GM12872 (cell line): ENCODE measurements around the gene ENHO.

ENCODE experiments used
- CTCF ChIP-seq: IDR thresholded peaks from 3 replicates; pipeline ENCODE4 v1.5.1; 2011; ENCODE audit warnings: low read depth, mild to moderate bottlenecking, low read length, moderate library complexity; ENCODE audit not compliant: insufficient read depth

The ENHO gene

GRCh38 chr9:34545497-34545896, 22.7 kb upstream of the ENHO start:
- TF ChIP-seq CTCF: no peak

DNA sequence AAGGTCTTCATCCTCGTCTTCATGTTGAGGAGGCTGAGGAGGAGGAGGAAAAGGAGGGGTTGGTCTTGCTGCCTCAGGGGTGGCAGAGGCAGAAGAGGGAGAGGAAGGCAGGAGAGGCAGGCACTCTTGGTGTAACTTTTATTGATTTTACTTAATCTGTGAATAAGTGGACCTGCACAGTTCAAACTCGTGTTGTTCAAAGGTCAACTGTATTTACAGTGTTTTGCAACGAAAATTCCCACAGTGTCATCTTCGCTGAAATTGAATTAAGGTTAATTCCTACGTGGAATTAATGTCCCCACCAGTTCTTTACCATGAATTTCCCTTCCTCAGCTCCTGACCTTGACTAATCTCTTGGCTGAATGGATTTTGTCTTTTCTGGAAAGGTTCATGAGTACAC, 21.2 kb upstream of the ENHO start:
- no peak for TF ChIP-seq CTCF

DNA sequence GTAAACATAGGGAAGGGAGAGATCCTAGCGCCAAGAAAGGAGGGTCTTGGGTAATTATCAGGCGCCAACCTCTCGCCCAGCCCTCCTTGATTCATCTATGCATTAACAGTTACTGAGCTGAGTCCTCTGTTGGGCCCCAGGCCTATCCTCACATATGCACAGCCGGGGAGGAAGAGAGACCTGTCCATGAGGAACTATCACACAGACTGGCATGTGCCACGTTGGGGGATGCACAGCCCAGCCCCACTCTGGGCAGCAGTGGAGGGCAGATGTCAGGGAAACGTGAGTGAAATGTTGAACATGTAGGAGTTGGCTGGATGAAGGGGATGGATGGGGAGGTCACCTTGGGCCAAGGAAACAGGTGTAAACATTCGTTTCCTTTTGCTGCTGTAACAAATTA, 18.8 kb upstream of the ENHO start:
- TF ChIP-seq CTCF: no peak

GRCh38 chr9:34540827-34541226, 18.0 kb upstream of the ENHO start:
- TF ChIP-seq CTCF: no peak

- no peak for TF ChIP-seq CTCF
Measured at GRCh38 chr9:34536685-34537084, 13.9 kb upstream of the ENHO start.

DNA sequence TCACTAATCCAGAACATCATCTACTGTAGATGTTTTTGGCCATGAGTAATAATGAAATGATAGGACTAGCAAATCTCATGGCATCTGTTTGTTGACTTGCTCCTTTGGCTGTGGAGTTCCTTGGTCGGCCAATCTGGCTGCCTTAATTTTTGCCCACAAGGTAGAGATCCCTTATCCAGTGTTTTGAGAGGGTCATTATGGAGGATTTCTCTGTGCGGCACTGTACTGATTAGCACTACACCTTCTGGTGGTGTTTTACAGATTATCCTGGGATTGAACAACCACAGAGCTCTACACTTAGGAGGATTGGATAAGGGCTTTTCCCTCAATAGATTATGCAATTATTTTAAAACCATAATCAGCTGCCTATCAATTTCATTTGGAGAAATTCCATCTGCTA, 3.2 kb upstream of the ENHO start:
- TF ChIP-seq CTCF: no peak

- no peak for TF ChIP-seq CTCF
Measured at GRCh38 chr9:34524349-34524748, 1.6 kb upstream of the ENHO start.
